ENCODE measurements around the gene KRT6A. TPM values are rescaled to one million over a fixed set of nuclear protein-coding genes. Genes with fewer than 3 reads are reported as not detected.

KRT6A gene
- total and polyA plus RNA-seq, 10 of the 15 experiments (the other 5 are each of a cell fraction or from before 2014, with no cell fraction given), result 0.96 TPM; not detected in 9

DNA sequence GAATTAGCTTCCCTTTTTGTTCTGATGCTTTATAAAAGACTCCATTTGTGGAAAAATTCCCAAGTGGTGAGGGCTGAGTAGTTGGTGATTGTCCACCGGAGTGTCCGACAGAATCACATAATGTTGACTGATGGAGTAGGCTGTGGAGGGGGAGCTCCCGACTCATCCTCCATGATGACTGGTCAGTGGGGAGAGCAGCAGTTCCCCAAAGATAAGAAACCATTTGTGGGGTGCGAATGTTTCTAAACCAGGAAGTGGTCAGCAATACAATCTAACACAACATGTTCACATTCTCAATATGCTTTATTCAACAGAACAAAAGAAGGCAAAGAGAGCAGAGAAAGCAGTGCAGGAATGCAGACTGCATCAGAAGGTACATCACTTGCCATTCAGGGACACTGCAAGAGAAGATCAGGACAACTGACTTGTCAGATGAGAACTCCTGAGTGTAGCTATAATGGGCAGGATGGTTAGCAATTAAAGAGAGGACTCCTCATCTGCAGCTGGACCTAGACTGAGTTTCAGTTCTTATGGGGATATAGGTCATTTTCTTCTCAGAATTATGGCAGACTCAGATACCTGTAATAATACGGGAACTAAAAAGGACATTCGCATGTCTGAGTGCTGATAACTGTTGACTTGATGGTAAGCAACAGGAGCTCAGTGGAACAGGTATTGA is 46.6 kb downstream of the KRT6A start (continued):
- TF ChIP-seq SKIL (IDR thresholded peaks at IDR 0.05; ENCODE audit: low read depth, poor library complexity, severe bottlenecking) (no peak), PKNOX1 (IDR thresholded peaks at IDR 0.05) (no peak), GATAD2B (conservative IDR thresholded peaks at IDR 0.05; ENCODE audit: low read depth) (no peak), STAT3 (IDR thresholded peaks at IDR 0.05; ENCODE audit: low read depth, low read length) (no peak)

GRCh38 chr12:52445876-52446275 is 47.2 kb downstream of the KRT6A start:
- DNase-seq (ENCODE audit: low read depth, low spot score) (no peak), FAIRE-seq (no peak), ATAC-seq (no peak)
- no peak overlapping the region for H3K4me2 ChIP-seq (ENCODE audit: control insufficient read depth, insufficient read depth)
- no peaks in the 10 kb centered on the region for H3K36me3 ChIP-seq (ENCODE audit: control insufficient read depth in 2 of 2, insufficient read depth in 2 of 2, low read length in 1 of 2)
- H2AFZ ChIP-seq (ENCODE audit: control insufficient read depth, low read depth, low read length), result no peak overlapping the region
- WGBS (ENCODE audit: insufficient coverage, insufficient replicate concordance, low lambda C conversion rate, missing lambda C conversion rate), result 0% methylated on average over 3 of the region's 3 CpGs
- no TSS peak for BruUV-seq (replicated peaks)
- no peaks in the 10 kb centered on the region for H4K20me1 ChIP-seq (ENCODE audit: control insufficient read depth, insufficient read depth)
- no peak overlapping the region for H3K4me3 ChIP-seq
- ChIA-PET POLR2A (no interaction called here), RAD21 (ENCODE audit: unreplicated experiment) (no interaction called here), SMC1A (ENCODE audit: uncharacterized antibody, unreplicated experiment) (interaction anchor here (1.6 kb wide), 1 partner anchor 15 kb away, joined by 3 read pairs; no protein-coding TSS in a partner anchor), CTCF (no interaction called here)
- in situ Hi-C loops (cut with MboI) (no loop called here), intact Hi-C loops (cut with micrococcal nuclease; ENCODE audit: unreplicated experiment) (no loop called here)
- H3K9me3 ChIP-seq (replicated peaks; ENCODE audit: control insufficient read depth, insufficient read depth, low read length), result no peaks in the 10 kb centered on the region
- H3K79me2 ChIP-seq (ENCODE audit: control insufficient read depth, insufficient read depth, low read length), result no peaks in the 10 kb centered on the region
- peaks cover 4 to 11% of the 10 kb centered on the region in 2 experiments for H3K27me3 ChIP-seq (replicated peaks in 1 of 2; ENCODE audit: control insufficient read depth in 2 of 2, insufficient read depth in 2 of 2, low read length in 1 of 2)
- H3K9ac ChIP-seq (ENCODE audit: control insufficient read depth, insufficient read depth, low read length), result no peak overlapping the region
- H3K27ac ChIP-seq (ENCODE audit: control insufficient read depth, insufficient read depth), result no peak overlapping the region
- H3K4me1 ChIP-seq (ENCODE audit: control insufficient read depth, insufficient read depth, low read length), result no peaks in the 10 kb centered on the region
- TF ChIP-seq, protein P1, sequence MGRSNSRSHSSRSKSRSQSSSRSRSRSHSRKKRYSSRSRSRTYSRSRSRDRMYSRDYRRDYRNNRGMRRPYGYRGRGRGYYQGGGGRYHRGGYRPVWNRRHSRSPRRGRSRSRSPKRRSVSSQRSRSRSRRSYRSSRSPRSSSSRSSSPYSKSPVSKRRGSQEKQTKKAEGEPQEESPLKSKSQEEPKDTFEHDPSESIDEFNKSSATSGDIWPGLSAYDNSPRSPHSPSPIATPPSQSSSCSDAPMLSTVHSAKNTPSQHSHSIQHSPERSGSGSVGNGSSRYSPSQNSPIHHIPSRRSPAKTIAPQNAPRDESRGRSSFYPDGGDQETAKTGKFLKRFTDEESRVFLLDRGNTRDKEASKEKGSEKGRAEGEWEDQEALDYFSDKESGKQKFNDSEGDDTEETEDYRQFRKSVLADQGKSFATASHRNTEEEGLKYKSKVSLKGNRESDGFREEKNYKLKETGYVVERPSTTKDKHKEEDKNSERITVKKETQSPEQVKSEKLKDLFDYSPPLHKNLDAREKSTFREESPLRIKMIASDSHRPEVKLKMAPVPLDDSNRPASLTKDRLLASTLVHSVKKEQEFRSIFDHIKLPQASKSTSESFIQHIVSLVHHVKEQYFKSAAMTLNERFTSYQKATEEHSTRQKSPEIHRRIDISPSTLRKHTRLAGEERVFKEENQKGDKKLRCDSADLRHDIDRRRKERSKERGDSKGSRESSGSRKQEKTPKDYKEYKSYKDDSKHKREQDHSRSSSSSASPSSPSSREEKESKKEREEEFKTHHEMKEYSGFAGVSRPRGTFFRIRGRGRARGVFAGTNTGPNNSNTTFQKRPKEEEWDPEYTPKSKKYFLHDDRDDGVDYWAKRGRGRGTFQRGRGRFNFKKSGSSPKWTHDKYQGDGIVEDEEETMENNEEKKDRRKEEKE (IDR thresholded peaks at IDR 0.05), result no peak
- TF ChIP-seq DPF2 (IDR thresholded peaks at IDR 0.05) (no peak), SREBF1 (IDR thresholded peaks at IDR 0.05; ENCODE audit: low read length) (no peak), RELA (IDR thresholded peaks at IDR 0.05; ENCODE audit: borderline replicate concordance, partially characterized antibody) (no peak), ZBTB33 (IDR thresholded peaks at IDR 0.05) (no peak), NR2C1 (IDR thresholded peaks at IDR 0.05) (no peak), SRF (IDR thresholded peaks at IDR 0.05; ENCODE audit: low read depth in 2 of 2, low read length in 2 of 2) (no peak), E2F4 (IDR thresholded peaks at IDR 0.05; ENCODE audit: low read depth, low read length) (no peak), NR2C2 (IDR thresholded peaks at IDR 0.05; ENCODE audit: borderline replicate concordance, control insufficient read depth, insufficient read length, low read depth) (no peak)

Data from GM12878 (cell line).